ENCODE results near the gene NR2C1. TPM values are rescaled to one million over a fixed set of nuclear protein-coding genes. Genes with fewer than 3 reads are reported as not detected.
"Not testable (repeated sequence)": the region's sequence is repeated elsewhere in the genome, so short reads cannot be mapped to it uniquely, and the experiment has no call there.

The NR2C1 gene
- total RNA-seq, 4 donors from 2014 or later: 11.3 to 61.9 (median 25.7) TPM

GRCh38 chr12:95096378-95096777 is 23.0 kb upstream of the NR2C1 start:
- intact Hi-C loops (cut with DNase I; ENCODE audit: low total_unique reads): no loop called here
- no peak overlapping the region for H3K4me3 ChIP-seq (ENCODE audit: low read depth, poor library complexity, severe bottlenecking)
- WGBS, 2 donors: 69 to 70% methylated on average over 2 of the region's 2 CpGs
- TF ChIP-seq CTCF (IDR thresholded peaks at IDR 0.05): no peak
- no peak for TF ChIP-seq POLR2A (IDR thresholded peaks at IDR 0.05)
- no peak for DNase-seq (ENCODE audit: low spot score in 2 of 2)

- DNase-seq (ENCODE audit: low spot score in 2 of 2); H3K4me3 ChIP-seq (ENCODE audit: low read depth, poor library complexity, severe bottlenecking); intact Hi-C loops (cut with DNase I; ENCODE audit: low total_unique reads): not testable (repeated sequence)
- 80 to 91% methylated on average over 2 of the region's 2 CpGs for WGBS, 2 donors
Measured at GRCh38 chr12:95095866-95096265, 22.4 kb upstream of the NR2C1 start.

- TF ChIP-seq CTCF (IDR thresholded peaks at IDR 0.05): no peak
- no peak for TF ChIP-seq POLR2A (IDR thresholded peaks at IDR 0.05)
- H3K4me3 ChIP-seq (ENCODE audit: low read depth, poor library complexity, severe bottlenecking): no peak overlapping the region
- DNase-seq (ENCODE audit: low spot score in 2 of 2): no peak
- intact Hi-C loops (cut with DNase I; ENCODE audit: low total_unique reads): no loop called here
- WGBS, 2 donors: 73 to 86% methylated on average over 1 of the region's 1 CpG
Measured at GRCh38 chr12:95089462-95089861, 16.0 kb upstream of the NR2C1 start.

- TF ChIP-seq POLR2A (IDR thresholded peaks at IDR 0.05): no peak
- no peak for TF ChIP-seq CTCF (IDR thresholded peaks at IDR 0.05)
- intact Hi-C loops (cut with DNase I; ENCODE audit: low total_unique reads): no loop called here
- 71 to 79% methylated on average over 3 of the region's 3 CpGs for WGBS, 2 donors
- no peak overlapping the region for H3K4me3 ChIP-seq (ENCODE audit: low read depth, poor library complexity, severe bottlenecking)
- DNase-seq (ENCODE audit: low spot score in 2 of 2): no peak
Measured at GRCh38 chr12:95088379-95088778, 15.0 kb upstream of the NR2C1 start.

GRCh38 chr12:95085612-95086011 is 12.2 kb upstream of the NR2C1 start:
- no peak for DNase-seq (ENCODE audit: low spot score in 2 of 2)
- no peak overlapping the region for H3K4me3 ChIP-seq (ENCODE audit: low read depth, poor library complexity, severe bottlenecking)
- intact Hi-C loops (cut with DNase I; ENCODE audit: low total_unique reads): no loop called here
- TF ChIP-seq POLR2A (IDR thresholded peaks at IDR 0.05) (no peak), CTCF (IDR thresholded peaks at IDR 0.05) (no peak)

- no peak overlapping the region for H3K4me3 ChIP-seq (ENCODE audit: low read depth, poor library complexity, severe bottlenecking)
- DNase-seq (ENCODE audit: low spot score in 2 of 2): no peak
- WGBS, 2 donors: 52 to 63% methylated on average over 4 of the region's 4 CpGs
- TF ChIP-seq POLR2A (IDR thresholded peaks at IDR 0.05) (no peak), CTCF (IDR thresholded peaks at IDR 0.05) (no peak)
- intact Hi-C loops (cut with DNase I; ENCODE audit: low total_unique reads): no loop called here
Measured at GRCh38 chr12:95083938-95084337, 10.5 kb upstream of the NR2C1 start.

Data from lower leg skin (tissue), 4 donors.